Keratinocyte (primary cell): ENCODE results near the gene KNG1. TPM values are rescaled to one million over a fixed set of nuclear protein-coding genes. Genes with fewer than 3 reads are reported as not detected.

ENCODE experiments used
- DNase-seq: peaks from one replicate; pipeline ENCODE4 v3.0.0-alpha.2; 2011; ENCODE audit warnings: low read depth, missing footprints, low spot score
- FAIRE-seq: peaks from 2 replicates; lab custom pipeline; 2011; peaks lifted over from hg19 to GRCh38; lab: Jason Lieb, UNC
- H2AFZ ChIP-seq: 2 replicates; pipeline ENCODE4 v1.6.0; 2012; ENCODE audit warnings: low read length, control low read depth, inconsistent platforms; ENCODE audit not compliant: control insufficient read depth
- H3K27ac ChIP-seq: 2 replicates; pipeline ENCODE4 v1.5.1; 2011; ENCODE audit warnings: low read length; ENCODE audit not compliant: control insufficient read depth, insufficient read depth
- H3K27me3 ChIP-seq: 3 replicates; pipeline ENCODE4 v1.6.0; 2011; ENCODE audit warnings: low read length; ENCODE audit not compliant: control insufficient read depth, insufficient read depth; ENCODE audit errors: extremely low read depth
- H3K36me3 ChIP-seq, 2 experiments: 2 replicates in 1 of 2; 3 replicates in 1 of 2; pipeline ENCODE4 v1.5.1; 2011; ENCODE audit warnings: low read length in 2 of 2, mild to moderate bottlenecking in 1 of 2; ENCODE audit not compliant: control insufficient read depth in 2 of 2, insufficient read depth in 2 of 2; ENCODE audit errors: extremely low read depth in 1 of 2
- H3K4me1 ChIP-seq: 3 replicates; pipeline ENCODE4 v1.5.1; 2011; ENCODE audit warnings: low read length; ENCODE audit not compliant: control insufficient read depth, insufficient read depth; ENCODE audit errors: extremely low read depth
- H3K4me2 ChIP-seq: 3 replicates; pipeline ENCODE4 v1.6.0; 2011; ENCODE audit warnings: low read depth, low read length; ENCODE audit not compliant: control insufficient read depth, insufficient read depth; ENCODE audit errors: extremely low read depth
- H3K4me3 ChIP-seq, 3 experiments: fragments of 200-600 bp in 1 of 3; sonication (generic) in 1 of 3; 2 replicates in 2 of 3; 3 replicates in 1 of 3; pipeline ENCODE4 v1.5.1; 2011 to 2016; ENCODE audit warnings: low read length in 3 of 3, mild to moderate bottlenecking in 3 of 3, control low read depth in 2 of 3, inconsistent platforms in 1 of 3, low read depth in 1 of 3, mixed read lengths in 1 of 3, mixed run types in 1 of 3, moderate library complexity in 1 of 3; ENCODE audit not compliant: control insufficient read depth in 2 of 3, insufficient read depth in 2 of 3; ENCODE audit errors: extremely low read depth in 1 of 3
- H3K79me2 ChIP-seq: 2 replicates; pipeline ENCODE4 v1.6.0; 2012; ENCODE audit warnings: low read length; ENCODE audit not compliant: control insufficient read depth, insufficient read depth
- H3K9ac ChIP-seq: 3 replicates; pipeline ENCODE4 v1.6.0; 2011; ENCODE audit warnings: low read length; ENCODE audit not compliant: control insufficient read depth, insufficient read depth; ENCODE audit errors: extremely low read depth
- H3K9me1 ChIP-seq: 3 replicates; pipeline ENCODE4 v1.6.0; 2011; ENCODE audit warnings: low read length; ENCODE audit not compliant: control insufficient read depth, insufficient read depth; ENCODE audit errors: extremely low read depth
- H3K9me3 ChIP-seq: 2 replicates; pipeline ENCODE4 v1.5.1; 2012; ENCODE audit warnings: low read depth, low read length; ENCODE audit not compliant: control insufficient read depth
- H4K20me1 ChIP-seq: 3 replicates; pipeline ENCODE4 v1.6.0; 2011; ENCODE audit warnings: low read length; ENCODE audit not compliant: control insufficient read depth, insufficient read depth; ENCODE audit errors: extremely low read depth
- EZH2 ChIP-seq: IDR thresholded peaks from one replicate; pipeline ENCODE4 v1.6.1; 2012; ENCODE audit warnings: inconsistent platforms, mild to moderate bottlenecking, low read length, moderate library complexity
- dilution Hi-C: fragments of 300-500 bp; cut with MboI; formaldehyde crosslinking; loops from one replicate; pipeline ENCODE4 v1.7.0; 2020; ENCODE audit warnings: low sequenced_read_pairs; ENCODE audit not compliant: extremely low pct_ligation_motif_present
- polyA plus RNA-seq, 5 experiments: library from polyadenylated mRNA; depleted of rRNA in 3 of 5; stranded (reverse) in 3 of 5; stranded (forward) in 1 of 5; unstranded in 1 of 5; fragments of >200 nt; gene quantifications; 1 replicate in 1 of 5; 2 replicates in 3 of 5; 3 replicates in 1 of 5; pipeline versions ENCODE4 v1.2.1 to v1.2.3, GENCODE V29; 2011 to 2012; ENCODE audit warnings: missing spikeins in 2 of 5, low read depth in 1 of 5, low replicate concordance in 1 of 5
- TF ChIP-seq, protein P1 (sequence below), 3 experiments: IDR thresholded peaks in 1 of 3; conservative IDR thresholded peaks in 1 of 3; optimal IDR thresholded peaks in 1 of 3; 2 replicates in 2 of 3; 3 replicates in 1 of 3; pipeline versions ENCODE3 to v1.5.1; 2011; ENCODE audit warnings: low read length in 3 of 3, mild to moderate bottlenecking in 3 of 3, moderate library complexity in 2 of 3, control low read depth in 1 of 3, inconsistent platforms in 1 of 3; ENCODE audit not compliant: insufficient read depth in 2 of 3; ENCODE audit errors: extremely low read depth in 1 of 3

The KNG1 gene
- polyA plus RNA-seq, 1 donor (not counting 4 experiments of a cell fraction or from before 2014, with no cell fraction given): not detected

DNA sequence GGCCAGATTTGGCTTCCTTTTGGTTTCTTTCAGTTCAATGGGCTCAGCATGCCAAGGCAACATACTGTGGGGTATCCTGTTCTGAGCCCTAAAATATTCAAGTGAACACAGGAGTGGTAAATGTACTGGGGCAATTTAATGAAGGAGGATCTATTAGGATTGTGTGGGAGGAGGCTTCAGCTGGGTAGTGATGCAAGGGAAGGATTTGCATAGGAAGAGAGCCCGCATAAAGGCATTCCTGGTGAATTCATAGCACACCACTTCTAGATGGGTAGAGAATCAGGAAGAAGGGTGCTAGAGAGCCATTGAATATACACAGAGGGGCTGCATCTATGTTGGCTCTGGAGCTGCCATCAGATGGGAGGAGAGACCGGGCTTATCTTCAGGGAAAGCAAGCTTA is 20.6 kb upstream of the KNG1 start:
- no peaks in the 10 kb centered on the region for H3K27me3 ChIP-seq
- no peaks in the 10 kb centered on the region for H3K36me3 ChIP-seq
- H3K4me3 ChIP-seq: no peak overlapping the region
- peaks cover 3% of the 10 kb centered on the region for H3K4me1 ChIP-seq
- H3K79me2 ChIP-seq: no peaks in the 10 kb centered on the region
- no peak for DNase-seq
- no peak for FAIRE-seq
- TF ChIP-seq, protein P1, sequence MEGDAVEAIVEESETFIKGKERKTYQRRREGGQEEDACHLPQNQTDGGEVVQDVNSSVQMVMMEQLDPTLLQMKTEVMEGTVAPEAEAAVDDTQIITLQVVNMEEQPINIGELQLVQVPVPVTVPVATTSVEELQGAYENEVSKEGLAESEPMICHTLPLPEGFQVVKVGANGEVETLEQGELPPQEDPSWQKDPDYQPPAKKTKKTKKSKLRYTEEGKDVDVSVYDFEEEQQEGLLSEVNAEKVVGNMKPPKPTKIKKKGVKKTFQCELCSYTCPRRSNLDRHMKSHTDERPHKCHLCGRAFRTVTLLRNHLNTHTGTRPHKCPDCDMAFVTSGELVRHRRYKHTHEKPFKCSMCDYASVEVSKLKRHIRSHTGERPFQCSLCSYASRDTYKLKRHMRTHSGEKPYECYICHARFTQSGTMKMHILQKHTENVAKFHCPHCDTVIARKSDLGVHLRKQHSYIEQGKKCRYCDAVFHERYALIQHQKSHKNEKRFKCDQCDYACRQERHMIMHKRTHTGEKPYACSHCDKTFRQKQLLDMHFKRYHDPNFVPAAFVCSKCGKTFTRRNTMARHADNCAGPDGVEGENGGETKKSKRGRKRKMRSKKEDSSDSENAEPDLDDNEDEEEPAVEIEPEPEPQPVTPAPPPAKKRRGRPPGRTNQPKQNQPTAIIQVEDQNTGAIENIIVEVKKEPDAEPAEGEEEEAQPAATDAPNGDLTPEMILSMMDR (optimal IDR thresholded peaks at IDR 0.05 in 1 of 3, IDR thresholded peaks at IDR 0.05 in 1 of 3, conservative IDR thresholded peaks at IDR 0.05 in 1 of 3; ENCODE audit: extremely low read depth in 1 of 3, insufficient read depth in 2 of 3, low read length in 3 of 3): no peak
- TF ChIP-seq EZH2: no peak
- H3K9ac ChIP-seq: no peak overlapping the region
- H3K9me1 ChIP-seq: no peaks in the 10 kb centered on the region
- no peak overlapping the region for H3K4me2 ChIP-seq
- no peaks in the 10 kb centered on the region for H3K9me3 ChIP-seq
- no peak overlapping the region for H3K27ac ChIP-seq
- H4K20me1 ChIP-seq: no peaks in the 10 kb centered on the region
- no peak overlapping the region for H2AFZ ChIP-seq
- dilution Hi-C loops: no loop called here

DNA sequence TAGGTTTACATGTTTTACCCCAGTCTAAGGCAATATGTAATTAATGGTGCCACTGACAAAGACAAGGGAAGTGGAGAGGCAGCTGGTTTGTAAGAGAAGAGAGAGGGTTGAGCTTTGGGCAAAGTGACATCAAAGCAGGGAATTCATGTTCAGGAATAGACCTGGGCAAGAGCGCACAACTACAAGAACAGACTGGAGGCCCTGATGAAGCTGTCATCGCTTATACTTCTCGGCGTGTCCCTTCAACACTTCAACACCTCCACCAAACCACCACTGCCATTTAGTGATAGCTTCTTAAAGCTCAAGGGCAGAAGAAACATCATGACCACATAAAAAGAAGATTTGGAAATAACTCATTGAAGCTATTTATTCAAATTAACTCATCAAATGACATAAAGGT is 19.6 kb upstream of the KNG1 start:
- TF ChIP-seq, protein P1 (optimal IDR thresholded peaks at IDR 0.05 in 1 of 3, IDR thresholded peaks at IDR 0.05 in 1 of 3, conservative IDR thresholded peaks at IDR 0.05 in 1 of 3; ENCODE audit: extremely low read depth in 1 of 3, insufficient read depth in 2 of 3, low read length in 3 of 3): no peak
- no peak for TF ChIP-seq EZH2
- no peak for DNase-seq
- H3K4me1 ChIP-seq: peaks cover 3% of the 10 kb centered on the region
- H4K20me1 ChIP-seq: no peaks in the 10 kb centered on the region
- no peak overlapping the region for H3K4me2 ChIP-seq
- no peak overlapping the region for H3K9ac ChIP-seq
- H3K9me1 ChIP-seq: no peaks in the 10 kb centered on the region
- no peak overlapping the region for H3K27ac ChIP-seq
- H3K27me3 ChIP-seq: no peaks in the 10 kb centered on the region
- peak; percentile 26 for FAIRE-seq
- no peak overlapping the region for H3K4me3 ChIP-seq
- dilution Hi-C loops: no loop called here
- no peaks in the 10 kb centered on the region for H3K36me3 ChIP-seq
- H3K9me3 ChIP-seq: no peaks in the 10 kb centered on the region
- no peak overlapping the region for H2AFZ ChIP-seq
- H3K79me2 ChIP-seq: no peaks in the 10 kb centered on the region
